ENCODE results near the gene CHMP1A. TPM values are rescaled to one million over a fixed set of nuclear protein-coding genes. Genes with fewer than 3 reads are reported as not detected.
A peak's percentile ranks its signal among the peaks of the same experiment; 100 is the strongest.
"Not testable (repeated sequence)": the region's sequence is repeated elsewhere in the genome, so short reads cannot be mapped to it uniquely, and the experiment has no call there.

The CHMP1A gene
- total RNA-seq, 1 donor from 2014 or later = 96.8 TPM

GRCh38 chr16:89700649-89701424 lies 43.3 kb upstream of the CHMP1A start:
- Histone ChIP-seq H3K4me3 (ENCODE audit: low read depth, low read length) (peak overlapping the region; percentile 57), H3K27me3 (ENCODE audit: control insufficient read depth, insufficient read depth, low read length) (no peaks in the 10 kb centered on the region), H3K36me3 (ENCODE audit: control insufficient read depth, insufficient read depth, low read length) (no peaks in the 10 kb centered on the region)
- no peak for DNase-seq (ENCODE audit: low read depth)
- TF ChIP-seq CTCF (IDR thresholded peaks at IDR 0.05; ENCODE audit: insufficient read depth, low read length, poor library complexity, severe bottlenecking) = peak; percentile 24

GRCh38 chr16:89700100-89700648 lies 42.7 kb upstream of the CHMP1A start:
- Histone ChIP-seq H3K36me3 (ENCODE audit: control insufficient read depth, insufficient read depth, low read length) (no peaks in the 10 kb centered on the region), H3K27me3 (ENCODE audit: control insufficient read depth, insufficient read depth, low read length) (no peaks in the 10 kb centered on the region), H3K4me3 (ENCODE audit: low read depth, low read length) (peak overlapping the region; percentile 57)
- TF ChIP-seq CTCF (IDR thresholded peaks at IDR 0.05; ENCODE audit: insufficient read depth, low read length, poor library complexity, severe bottlenecking) = peak; percentile 85
- DNase-seq (ENCODE audit: low read depth) = peak; percentile 90

- H3K4me3 ChIP-seq (ENCODE audit: low read depth, low read length); H3K36me3 ChIP-seq (ENCODE audit: control insufficient read depth, insufficient read depth, low read length); DNase-seq (ENCODE audit: low read depth); H3K27me3 ChIP-seq (ENCODE audit: control insufficient read depth, insufficient read depth, low read length): not testable (repeated sequence)
These were observed 42.2 kb upstream of the CHMP1A start for GRCh38 chr16:89699629-89700099.

GRCh38 chr16:89698717-89699116 lies 41.2 kb upstream of the CHMP1A start:
- not testable (repeated sequence) for H3K27me3 ChIP-seq (ENCODE audit: control insufficient read depth, insufficient read depth, low read length); DNase-seq (ENCODE audit: low read depth); H3K36me3 ChIP-seq (ENCODE audit: control insufficient read depth, insufficient read depth, low read length); H3K4me3 ChIP-seq (ENCODE audit: low read depth, low read length)

GRCh38 chr16:89697616-89698331 lies 40.3 kb upstream of the CHMP1A start:
- TF ChIP-seq CTCF (IDR thresholded peaks at IDR 0.05; ENCODE audit: insufficient read depth, low read length, poor library complexity, severe bottlenecking) = no peak

GRCh38 chr16:89697161-89697615 lies 39.7 kb upstream of the CHMP1A start:
- H3K27me3 ChIP-seq (ENCODE audit: control insufficient read depth, insufficient read depth, low read length) = no peaks in the 10 kb centered on the region
- TF ChIP-seq CTCF (IDR thresholded peaks at IDR 0.05; ENCODE audit: insufficient read depth, low read length, poor library complexity, severe bottlenecking) = no peak
- no peak overlapping the region for H3K4me3 ChIP-seq (ENCODE audit: low read depth, low read length)
- no peak for DNase-seq (ENCODE audit: low read depth)
- H3K36me3 ChIP-seq (ENCODE audit: control insufficient read depth, insufficient read depth, low read length) = no peaks in the 10 kb centered on the region

More at GRCh38 chr16:89697616-89698331, 40.3 kb upstream of the CHMP1A start:
- DNase-seq (ENCODE audit: low read depth) = no peak
- H3K27me3 ChIP-seq (ENCODE audit: control insufficient read depth, insufficient read depth, low read length) = no peaks in the 10 kb centered on the region
- no peaks in the 10 kb centered on the region for H3K36me3 ChIP-seq (ENCODE audit: control insufficient read depth, insufficient read depth, low read length)
- H3K4me3 ChIP-seq (ENCODE audit: low read depth, low read length) = no peak overlapping the region
